PC-3 (cell line): Measurements from ENCODE around the gene CLASP1. TPM values are rescaled to one million over a fixed set of nuclear protein-coding genes. Genes with fewer than 3 reads are reported as not detected.

ENCODE experiments used
- ATAC-seq: fragments of 200-7000 bp; cut with Tn5 transposase; 2 replicates; pipeline ENCODE4 v1.9.1; 2020; ENCODE audit warnings: mild to moderate bottlenecking, moderate library complexity
- BruUV-seq: library from RNA; stranded (reverse); fragments of 400-500 nt; replicated peaks from 2 replicates; lab custom pipeline; 2021; lab: Mats Ljungman, UMichigan
- CTCF ChIA-PET: fragments of 300-600 bp; sonication (Branson Sonifier 250); formaldehyde crosslinking; loops from one replicate; lab custom pipeline; 2022; ENCODE audit warnings: antibody characterized with exemption; lab: Charles Lee
- POLR2A ChIA-PET: fragments of 300-600 bp; sonication (Branson Sonifier 250); formaldehyde crosslinking; loops from one replicate; lab custom pipeline; 2022; ENCODE audit warnings: antibody characterized with exemption; ENCODE audit not compliant: unreplicated experiment; lab: Charles Lee
- DNase-seq: peaks from one replicate; pipeline ENCODE4 v3.0.0-alpha.2; 2015
- H2AFZ ChIP-seq: fragments of 300-600 bp; sonication (generic); 2 replicates; pipeline ENCODE4 v1.6.0; 2016; ENCODE audit warnings: antibody characterized with exemption, low read length
- H3F3A ChIP-seq: fragments of 300-600 bp; sonication (generic); one replicate; pipeline ENCODE4 v1.6.0; 2017; ENCODE audit warnings: antibody characterized with exemption, low read length, control low read depth, mild to moderate bottlenecking; ENCODE audit not compliant: unreplicated experiment
- H3K27ac ChIP-seq: fragments of 300-600 bp; sonication (generic); 2 replicates; pipeline ENCODE4 v1.5.1; 2016; ENCODE audit warnings: mild to moderate bottlenecking, low read length
- H3K27me3 ChIP-seq: fragments of 300-600 bp; sonication (generic); 2 replicates; pipeline ENCODE4 v1.6.1; 2016; ENCODE audit warnings: low read length, mixed read lengths
- H3K36me3 ChIP-seq: fragments of 300-600 bp; sonication (generic); 2 replicates; pipeline ENCODE4 v1.6.1; 2016; ENCODE audit warnings: low read depth, mixed run types, low read length, mixed read lengths
- H3K4me1 ChIP-seq: fragments of 300-600 bp; sonication (generic); 2 replicates; pipeline ENCODE4 v1.5.1; 2016; ENCODE audit warnings: low read length; ENCODE audit not compliant: insufficient read depth
- H3K4me2 ChIP-seq: fragments of 300-600 bp; sonication (generic); 2 replicates; pipeline ENCODE4 v1.6.0; 2016; ENCODE audit warnings: low read length
- H3K4me3 ChIP-seq: fragments of 300-600 bp; sonication (generic); 2 replicates; pipeline ENCODE4 v1.5.1; 2016; ENCODE audit warnings: mild to moderate bottlenecking, low read length, mixed read lengths
- H3K79me2 ChIP-seq: fragments of 300-600 bp; sonication (generic); 2 replicates; pipeline ENCODE4 v1.6.1; 2017; ENCODE audit warnings: low read length, mixed read lengths
- H3K9ac ChIP-seq: fragments of 300-600 bp; sonication (generic); 2 replicates; pipeline ENCODE4 v1.6.0; 2016; ENCODE audit warnings: mild to moderate bottlenecking, low read length
- H3K9me2 ChIP-seq: fragments of 300-600 bp; sonication (generic); replicated peaks from 2 replicates; pipeline ENCODE4 v1.6.1; 2016; ENCODE audit warnings: mixed run types, low read length, mixed read lengths
- H3K9me3 ChIP-seq: fragments of 300-600 bp; sonication (generic); 2 replicates; pipeline ENCODE4 v1.6.1; 2016; ENCODE audit warnings: low read length, mixed read lengths
- H4K20me1 ChIP-seq: fragments of 300-600 bp; sonication (generic); 2 replicates; pipeline ENCODE4 v1.6.1; 2016; ENCODE audit warnings: low read length, mixed read lengths
- CTCF ChIP-seq: fragments of 300-600 bp; sonication (generic); conservative IDR thresholded peaks from 2 replicates; pipeline ENCODE4 v1.5.1; 2017; ENCODE audit warnings: antibody characterized with exemption, low read depth, mild to moderate bottlenecking, low read length
- EZH2 ChIP-seq: fragments of 300-600 bp; sonication (generic); IDR thresholded peaks from one replicate; pipeline ENCODE4 v1.6.1; 2017; ENCODE audit warnings: antibody characterized with exemption, mild to moderate bottlenecking, low read length; ENCODE audit not compliant: unreplicated experiment
- EZH2phosphoT487 ChIP-seq: fragments of 300-600 bp; sonication (generic); IDR thresholded peaks from 2 replicates; pipeline ENCODE4 v1.6.1; 2018; ENCODE audit warnings: mild to moderate bottlenecking, antibody characterized with exemption, low read length, borderline replicate concordance
- intact Hi-C: fragments of 100-400 bp; cut with micrococcal nuclease; formaldehyde crosslinking; loops from 2 replicates; pipeline ENCODE4 v1.9.0; 2023
- total RNA-seq: library from RNA; depleted of rRNA; stranded (reverse); fragments of >200 nt; gene quantifications from 2 replicates; pipeline ENCODE4 v1.2.3, GENCODE V29; 2014

CLASP1 gene
- total RNA-seq, 1 experiment from 2014 or later = 24.3 TPM

GRCh38 chr2:121520641-121520994, 128.6 kb downstream of the CLASP1 start:
- no peaks in the 10 kb centered on the region for H3K4me1 ChIP-seq
- H3K9me2 ChIP-seq = no peaks in the 10 kb centered on the region
- ChIA-PET CTCF (no interaction called here), POLR2A (no interaction called here)
- intact Hi-C loops = no loop called here
- TF ChIP-seq EZH2 = no peak
- H3K36me3 ChIP-seq = peaks cover 3% of the 10 kb centered on the region; the same call in 1 of the 2 replicates
- no peaks in the 10 kb centered on the region for H3K9me3 ChIP-seq
- H2AFZ ChIP-seq = no peak overlapping the region
- no peak overlapping the region for H3K9ac ChIP-seq
- no peak overlapping the region for H3K4me2 ChIP-seq
- H3K79me2 ChIP-seq = no peaks in the 10 kb centered on the region
- H3K27me3 ChIP-seq = no peaks in the 10 kb centered on the region
- no peak for DNase-seq
- no peaks in the 10 kb centered on the region for H4K20me1 ChIP-seq
- no peak overlapping the region for H3K4me3 ChIP-seq
- ATAC-seq = no peak
- H3F3A ChIP-seq = no peaks in the 10 kb centered on the region
- H3K27ac ChIP-seq = no peak overlapping the region
- no TSS peak for BruUV-seq

DNA sequence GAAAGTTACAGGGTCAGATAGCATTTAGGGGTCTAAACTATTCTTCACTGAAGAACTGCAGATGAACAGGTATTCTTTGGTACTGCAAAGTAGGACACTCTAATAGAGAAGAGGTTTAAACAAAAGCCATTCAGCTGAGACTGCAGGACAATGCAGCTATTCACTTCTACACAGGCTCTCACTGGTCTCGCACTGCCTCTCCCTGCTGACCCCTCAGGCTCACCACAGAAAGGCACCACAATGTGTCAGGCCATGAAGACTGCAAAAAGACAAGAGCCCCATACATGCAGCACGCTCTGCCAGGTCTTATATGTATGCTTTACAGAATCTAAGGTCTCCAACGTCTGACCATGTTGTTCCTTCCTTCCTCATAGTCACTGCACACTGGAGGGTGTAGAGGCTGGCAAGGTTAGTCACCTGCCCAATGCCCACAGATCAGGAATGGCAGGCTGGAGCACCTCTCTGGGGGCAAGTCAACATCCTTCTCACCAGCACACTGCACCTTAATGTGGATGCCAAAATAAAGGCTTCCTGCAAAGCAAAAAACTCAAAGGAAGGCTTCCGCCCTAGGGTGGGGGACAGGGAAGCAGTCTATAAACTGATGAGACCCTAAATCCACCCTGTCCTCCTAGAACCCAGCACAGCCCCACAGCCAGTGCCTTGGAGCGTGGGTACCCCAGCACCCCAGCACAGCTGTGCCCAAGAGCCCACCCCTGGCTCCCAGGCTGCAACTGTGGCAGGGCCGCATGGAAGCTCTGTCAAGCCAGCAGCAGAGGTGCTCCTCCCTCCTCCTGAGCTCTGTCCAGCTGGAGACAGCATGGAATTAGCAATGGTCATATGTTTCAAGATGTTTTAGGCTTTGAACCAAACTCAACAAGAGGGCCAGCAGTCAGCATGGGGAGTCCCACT, 129.3 kb downstream of the CLASP1 start:
- DNase-seq = no peak
- Histone ChIP-seq H3K4me3 (no peak overlapping the region), H3K4me2 (no peak overlapping the region), H3F3A (no peaks in the 10 kb centered on the region), H3K4me1 (no peaks in the 10 kb centered on the region), H4K20me1 (no peaks in the 10 kb centered on the region), H2AFZ (no peak overlapping the region), H3K27me3 (no peaks in the 10 kb centered on the region), H3K9ac (no peak overlapping the region), H3K9me3 (no peaks in the 10 kb centered on the region), H3K79me2 (no peaks in the 10 kb centered on the region), H3K27ac (no peak overlapping the region), H3K9me2 (no peaks in the 10 kb centered on the region), H3K36me3 (peaks cover 5% of the 10 kb centered on the region; the same call in 1 of the 2 replicates)
- no peak for ATAC-seq
- BruUV-seq = no TSS peak
- POLR2A ChIA-PET = no interaction called here
- intact Hi-C loops = no loop called here
- CTCF ChIA-PET = no interaction called here
- TF ChIP-seq EZH2 = no peak
- no peak for TF ChIP-seq CTCF
- no peak for TF ChIP-seq EZH2phosphoT487

GRCh38 chr2:121519153-121519552, 130.1 kb downstream of the CLASP1 start:
- POLR2A ChIA-PET = no interaction called here

More at GRCh38 chr2:121519153-121519552, 130.1 kb downstream of the CLASP1 start:
- no peaks in the 10 kb centered on the region for H3K79me2 ChIP-seq
- no peak overlapping the region for H3K4me2 ChIP-seq
- no peaks in the 10 kb centered on the region for H3K27me3 ChIP-seq
- no peak overlapping the region for H3K4me3 ChIP-seq
- H3F3A ChIP-seq = no peaks in the 10 kb centered on the region
- no peak overlapping the region for H3K9ac ChIP-seq
- peaks cover 5% of the 10 kb centered on the region; the same call in 1 of the 2 replicates for H3K36me3 ChIP-seq
- H3K9me3 ChIP-seq = no peaks in the 10 kb centered on the region
- no peak overlapping the region for H2AFZ ChIP-seq
- TF ChIP-seq CTCF (no peak), EZH2phosphoT487 (no peak)
- DNase-seq = no peak
- no peaks in the 10 kb centered on the region for H3K9me2 ChIP-seq
- no peaks in the 10 kb centered on the region for H4K20me1 ChIP-seq
- H3K4me1 ChIP-seq = no peaks in the 10 kb centered on the region
- no TSS peak for BruUV-seq
- no peak overlapping the region for H3K27ac ChIP-seq
- CTCF ChIA-PET = no interaction called here
- intact Hi-C loops = no loop called here
- ATAC-seq = no peak
